Iris pigment epithelial cell (primary cell): Measurements from ENCODE around the gene CEACAM1.
A peak's percentile ranks its signal among the peaks of the same experiment; 100 is the strongest.
"Not testable (repeated sequence)": the region's sequence is repeated elsewhere in the genome, so short reads cannot be mapped to it uniquely, and the experiment has no call there.

Source experiments
- DNase-seq: peaks from one replicate; pipeline ENCODE4 v3.0.0-alpha.2; 2011; ENCODE audit warnings: low read depth

CEACAM1 gene

GRCh38 chr19:42473686-42474085, 54.6 kb downstream of the CEACAM1 start:
- no peak for DNase-seq

GRCh38 chr19:42472402-42473147, 55.7 kb downstream of the CEACAM1 start:
- DNase-seq: no peak

GRCh38 chr19:42471554-42472249, 56.6 kb downstream of the CEACAM1 start:
- DNase-seq: peak; percentile 28

GRCh38 chr19:42469311-42470235, 58.7 kb downstream of the CEACAM1 start:
- DNase-seq: peak; percentile 28

- DNase-seq: peak; percentile 83
These were observed 59.9 kb downstream of the CEACAM1 start for GRCh38 chr19:42468273-42468796.

- DNase-seq: peak; percentile 31
These were observed 61.0 kb downstream of the CEACAM1 start for GRCh38 chr19:42467183-42467760.

- peak; percentile 32 for DNase-seq
These were observed 61.6 kb downstream of the CEACAM1 start for GRCh38 chr19:42466521-42467182.

GRCh38 chr19:42465827-42466280, 62.4 kb downstream of the CEACAM1 start:
- DNase-seq: no peak

GRCh38 chr19:42461700-42462324, 66.5 kb downstream of the CEACAM1 start:
- DNase-seq: no peak

- not testable (repeated sequence) for DNase-seq
These were observed 67.0 kb downstream of the CEACAM1 start for GRCh38 chr19:42461231-42461630.

GRCh38 chr19:42459926-42460325, 68.4 kb downstream of the CEACAM1 start:
- DNase-seq: no peak
